Measurements from ENCODE around the gene SSTR3. TPM values are rescaled to one million over a fixed set of nuclear protein-coding genes. Genes with fewer than 3 reads are reported as not detected.

The SSTR3 gene
- total and polyA plus RNA-seq, 4 donors, result 0.19 TPM; not detected in 3

GRCh38 chr22:37239336-37240239 is 27.3 kb upstream of the SSTR3 start:
- WGBS, result 78% methylated on average over 10 of the region's 10 CpGs
- Histone ChIP-seq H3K9ac (ENCODE audit: low read depth in 1 of 2, low read length in 2 of 2) (no peak overlapping the region), H3K4me3 (ENCODE audit: low read depth in 1 of 3, low read length in 3 of 3) (no peak overlapping the region), H3K4me1 (ENCODE audit: control insufficient read depth in 4 of 4, insufficient read depth in 4 of 4, low read length in 3 of 4) (peaks cover 0 to 3% (median 0%) of the 10 kb centered on the region in 4 donors), H3K27me3 (ENCODE audit: control insufficient read depth in 4 of 4, insufficient read depth in 4 of 4, low read length in 3 of 4) (no peaks in the 10 kb centered on the region), H3K9me3 (ENCODE audit: control insufficient read depth in 4 of 4, low read length in 3 of 4) (no peaks in the 10 kb centered on the region), H3K36me3 (ENCODE audit: control insufficient read depth in 4 of 4, insufficient read depth in 3 of 4, low read depth in 1 of 4, low read length in 3 of 4) (no peaks in the 10 kb centered on the region), H3K27ac (ENCODE audit: low read depth in 1 of 2, low read length in 2 of 2) (no peak overlapping the region)
- TF ChIP-seq GABPA (IDR thresholded peaks at IDR 0.05 in 1 of 2, conservative IDR thresholded peaks at IDR 0.05 in 1 of 2), result no peak
- no peak for TF ChIP-seq YY1 (IDR thresholded peaks at IDR 0.05)
- no peak for TF ChIP-seq FOXA1 (IDR thresholded peaks at IDR 0.05)
- TF ChIP-seq JUND (IDR thresholded peaks at IDR 0.05), result no peak
- TF ChIP-seq HNF4G (IDR thresholded peaks at IDR 0.05), result no peak
- TF ChIP-seq SP1 (IDR thresholded peaks at IDR 0.05), result no peak
- TF ChIP-seq HNF4A (conservative IDR thresholded peaks at IDR 0.05), result no peak
- TF ChIP-seq RXRA (IDR thresholded peaks at IDR 0.05), result no peak
- TF ChIP-seq MAX (IDR thresholded peaks at IDR 0.05), result no peak
- TF ChIP-seq ATF3 (IDR thresholded peaks at IDR 0.05), result no peak
- TF ChIP-seq TAF1 (conservative IDR thresholded peaks at IDR 0.05), result no peak
- TF ChIP-seq RAD21 (IDR thresholded peaks at IDR 0.05), result no peak
- DNase-seq (ENCODE audit: low spot score), result no peak

GRCh38 chr22:37237371-37238268 is 25.3 kb upstream of the SSTR3 start:
- no peak for DNase-seq (ENCODE audit: low spot score)
- Histone ChIP-seq H3K4me3 (ENCODE audit: low read depth in 1 of 3, low read length in 3 of 3) (no peak overlapping the region), H3K9me3 (ENCODE audit: control insufficient read depth in 4 of 4, low read length in 3 of 4) (no peaks in the 10 kb centered on the region), H3K4me1 (ENCODE audit: control insufficient read depth in 4 of 4, insufficient read depth in 4 of 4, low read length in 3 of 4) (peaks cover 0 to 3% (median 0%) of the 10 kb centered on the region in 4 donors), H3K36me3 (ENCODE audit: control insufficient read depth in 4 of 4, insufficient read depth in 3 of 4, low read depth in 1 of 4, low read length in 3 of 4) (no peaks in the 10 kb centered on the region), H3K9ac (ENCODE audit: low read depth in 1 of 2, low read length in 2 of 2) (no peak overlapping the region), H3K27me3 (ENCODE audit: control insufficient read depth in 4 of 4, insufficient read depth in 4 of 4, low read length in 3 of 4) (no peaks in the 10 kb centered on the region), H3K27ac (ENCODE audit: low read depth in 1 of 2, low read length in 2 of 2) (no peak overlapping the region)
- 79% methylated on average over 20 of the region's 20 CpGs for WGBS
- TF ChIP-seq RXRA (IDR thresholded peaks at IDR 0.05), result no peak

GRCh38 chr22:37235897-37236607 is 23.8 kb upstream of the SSTR3 start:
- no peak for DNase-seq (ENCODE audit: low spot score)
- Histone ChIP-seq H3K4me3 (ENCODE audit: low read depth in 1 of 3, low read length in 3 of 3) (no peak overlapping the region), H3K9me3 (ENCODE audit: control insufficient read depth in 4 of 4, low read length in 3 of 4) (no peaks in the 10 kb centered on the region), H3K27ac (ENCODE audit: low read depth in 1 of 2, low read length in 2 of 2) (no peak overlapping the region), H3K27me3 (ENCODE audit: control insufficient read depth in 4 of 4, insufficient read depth in 4 of 4, low read length in 3 of 4) (no peaks in the 10 kb centered on the region), H3K4me1 (ENCODE audit: control insufficient read depth in 4 of 4, insufficient read depth in 4 of 4, low read length in 3 of 4) (peaks cover 0 to 3% (median 0%) of the 10 kb centered on the region in 4 donors), H3K9ac (ENCODE audit: low read depth in 1 of 2, low read length in 2 of 2) (no peak overlapping the region), H3K36me3 (ENCODE audit: control insufficient read depth in 4 of 4, insufficient read depth in 3 of 4, low read depth in 1 of 4, low read length in 3 of 4) (no peaks in the 10 kb centered on the region)
- 86% methylated on average over 3 of the region's 3 CpGs for WGBS
- TF ChIP-seq, protein P1, sequence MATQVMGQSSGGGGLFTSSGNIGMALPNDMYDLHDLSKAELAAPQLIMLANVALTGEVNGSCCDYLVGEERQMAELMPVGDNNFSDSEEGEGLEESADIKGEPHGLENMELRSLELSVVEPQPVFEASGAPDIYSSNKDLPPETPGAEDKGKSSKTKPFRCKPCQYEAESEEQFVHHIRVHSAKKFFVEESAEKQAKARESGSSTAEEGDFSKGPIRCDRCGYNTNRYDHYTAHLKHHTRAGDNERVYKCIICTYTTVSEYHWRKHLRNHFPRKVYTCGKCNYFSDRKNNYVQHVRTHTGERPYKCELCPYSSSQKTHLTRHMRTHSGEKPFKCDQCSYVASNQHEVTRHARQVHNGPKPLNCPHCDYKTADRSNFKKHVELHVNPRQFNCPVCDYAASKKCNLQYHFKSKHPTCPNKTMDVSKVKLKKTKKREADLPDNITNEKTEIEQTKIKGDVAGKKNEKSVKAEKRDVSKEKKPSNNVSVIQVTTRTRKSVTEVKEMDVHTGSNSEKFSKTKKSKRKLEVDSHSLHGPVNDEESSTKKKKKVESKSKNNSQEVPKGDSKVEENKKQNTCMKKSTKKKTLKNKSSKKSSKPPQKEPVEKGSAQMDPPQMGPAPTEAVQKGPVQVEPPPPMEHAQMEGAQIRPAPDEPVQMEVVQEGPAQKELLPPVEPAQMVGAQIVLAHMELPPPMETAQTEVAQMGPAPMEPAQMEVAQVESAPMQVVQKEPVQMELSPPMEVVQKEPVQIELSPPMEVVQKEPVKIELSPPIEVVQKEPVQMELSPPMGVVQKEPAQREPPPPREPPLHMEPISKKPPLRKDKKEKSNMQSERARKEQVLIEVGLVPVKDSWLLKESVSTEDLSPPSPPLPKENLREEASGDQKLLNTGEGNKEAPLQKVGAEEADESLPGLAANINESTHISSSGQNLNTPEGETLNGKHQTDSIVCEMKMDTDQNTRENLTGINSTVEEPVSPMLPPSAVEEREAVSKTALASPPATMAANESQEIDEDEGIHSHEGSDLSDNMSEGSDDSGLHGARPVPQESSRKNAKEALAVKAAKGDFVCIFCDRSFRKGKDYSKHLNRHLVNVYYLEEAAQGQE (IDR thresholded peaks at IDR 0.05), result no peak
- TF ChIP-seq RAD21 (IDR thresholded peaks at IDR 0.05) (no peak), YY1 (IDR thresholded peaks at IDR 0.05) (no peak), HNF4A (conservative IDR thresholded peaks at IDR 0.05) (no peak), SP1 (IDR thresholded peaks at IDR 0.05) (no peak), JUND (IDR thresholded peaks at IDR 0.05) (no peak), NR2F2 (IDR thresholded peaks at IDR 0.05) (no peak), FOXA2 (IDR thresholded peaks at IDR 0.05) (no peak), GABPA (IDR thresholded peaks at IDR 0.05 in 1 of 2, conservative IDR thresholded peaks at IDR 0.05 in 1 of 2) (no peak), RXRA (IDR thresholded peaks at IDR 0.05) (no peak), CTCF (IDR thresholded peaks at IDR 0.05; ENCODE audit: low read depth, low read length, missing input control) (no peak), MAX (IDR thresholded peaks at IDR 0.05) (no peak), EGR1 (IDR thresholded peaks at IDR 0.05; ENCODE audit: low read depth in 2 of 2) (no peak), TAF1 (conservative IDR thresholded peaks at IDR 0.05) (no peak)

Data from liver (tissue), 9 donors.